HG02588 (cell line): ENCODE data around the gene CMTM3.
"Not testable (repeated sequence)": the region's sequence is repeated elsewhere in the genome, so short reads cannot be mapped to it uniquely, and the experiment has no call there.

Source experiments
- ATAC-seq: cut with Tn5 transposase; IDR thresholded peaks from one replicate; pipeline ENCODE4 v1.9.1; 2021; ENCODE audit warnings: mild to moderate bottlenecking, moderate library complexity; ENCODE audit not compliant: unreplicated experiment

CMTM3 gene

GRCh38 chr16:66581246-66581952 lies 23.1 kb upstream of the CMTM3 start:
- no peak for ATAC-seq

DNA sequence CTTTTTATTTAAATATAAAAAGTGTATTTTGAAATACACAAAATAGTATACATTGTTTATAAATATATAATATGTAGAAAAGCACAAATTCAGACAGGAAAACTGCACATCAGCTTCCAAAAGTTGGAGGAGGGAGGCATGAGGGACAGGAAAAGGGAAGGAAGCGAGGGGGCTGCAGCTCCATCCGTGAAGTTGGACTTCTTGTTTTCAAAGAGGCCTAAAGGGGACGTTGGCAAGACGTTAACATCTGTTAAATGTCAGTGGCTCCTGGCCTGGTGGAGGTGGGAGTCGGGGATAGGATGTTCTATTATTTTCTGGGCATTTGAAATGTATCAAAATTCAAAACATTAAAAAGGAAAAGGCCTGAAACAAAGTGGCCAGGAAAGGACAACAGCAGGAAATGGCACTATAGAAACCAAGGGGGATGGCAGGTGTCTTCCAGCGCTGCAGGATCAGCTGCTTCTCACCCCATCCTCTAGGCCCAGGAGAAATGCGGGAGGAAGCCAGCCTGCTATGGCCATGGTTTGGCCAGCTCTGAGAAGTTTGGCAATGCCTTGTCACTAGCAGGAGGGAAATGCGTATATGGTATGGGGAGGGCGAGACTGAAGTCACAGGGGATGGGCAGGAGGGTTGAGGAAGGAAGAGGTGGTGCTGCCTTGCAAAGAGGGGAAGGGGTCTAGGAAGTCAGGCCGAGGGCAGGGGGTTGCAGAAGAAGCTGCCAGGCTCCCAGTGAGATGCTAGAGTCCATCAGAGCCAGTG lies 18.8 kb upstream of the CMTM3 start:
- no peak for ATAC-seq

GRCh38 chr16:66587881-66588600 lies 16.5 kb upstream of the CMTM3 start:
- ATAC-seq = no peak

- ATAC-seq = no peak
Observed at GRCh38 chr16:66588981-66589713, 15.4 kb upstream of the CMTM3 start.

DNA sequence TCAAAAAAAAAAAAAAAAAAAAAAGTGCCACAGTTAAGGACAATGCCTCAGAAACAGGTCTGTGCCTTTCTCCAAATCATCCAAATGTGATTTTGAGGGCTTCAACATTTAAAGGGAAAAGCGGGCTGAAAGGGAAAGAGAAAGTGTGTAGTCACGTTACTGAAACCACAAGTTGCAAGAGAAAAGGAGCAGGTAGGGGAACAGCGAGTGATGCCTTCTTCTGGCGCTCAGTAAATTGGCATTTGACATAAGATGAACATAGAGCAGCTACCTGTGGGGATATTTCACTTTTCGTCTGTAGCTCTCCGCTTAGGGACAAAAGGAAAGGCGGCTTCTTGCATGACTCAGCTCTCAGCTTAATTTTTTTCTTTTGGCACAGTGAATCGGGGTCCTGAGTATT lies 14.2 kb upstream of the CMTM3 start:
- ATAC-seq = no peak

- no peak for ATAC-seq
Observed at GRCh38 chr16:66591018-66591417, 13.5 kb upstream of the CMTM3 start.

- ATAC-seq = no peak
Observed at GRCh38 chr16:66592241-66592640, 12.3 kb upstream of the CMTM3 start.

GRCh38 chr16:66592814-66593213 lies 11.7 kb upstream of the CMTM3 start:
- no peak for ATAC-seq

DNA sequence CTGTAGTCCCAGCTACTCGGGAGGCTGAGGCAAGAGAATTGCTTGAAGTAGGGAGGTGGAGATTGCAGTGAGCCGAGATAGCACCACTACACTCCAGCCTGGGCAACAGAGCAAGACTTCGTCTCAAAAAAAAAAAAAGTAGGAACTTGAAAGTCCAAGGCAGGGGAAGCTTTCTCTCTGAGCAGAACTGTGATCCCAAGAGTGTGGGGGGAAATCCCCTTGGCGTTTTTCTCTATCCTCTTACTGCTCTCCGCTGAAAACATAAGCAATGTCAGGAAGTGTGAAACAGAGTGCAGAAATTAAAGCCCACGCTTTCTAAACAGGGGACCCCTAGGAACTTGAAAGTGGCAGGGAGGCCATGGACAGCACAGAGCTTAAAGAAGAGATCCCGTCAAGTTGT lies 9.8 kb upstream of the CMTM3 start:
- no peak for ATAC-seq

DNA sequence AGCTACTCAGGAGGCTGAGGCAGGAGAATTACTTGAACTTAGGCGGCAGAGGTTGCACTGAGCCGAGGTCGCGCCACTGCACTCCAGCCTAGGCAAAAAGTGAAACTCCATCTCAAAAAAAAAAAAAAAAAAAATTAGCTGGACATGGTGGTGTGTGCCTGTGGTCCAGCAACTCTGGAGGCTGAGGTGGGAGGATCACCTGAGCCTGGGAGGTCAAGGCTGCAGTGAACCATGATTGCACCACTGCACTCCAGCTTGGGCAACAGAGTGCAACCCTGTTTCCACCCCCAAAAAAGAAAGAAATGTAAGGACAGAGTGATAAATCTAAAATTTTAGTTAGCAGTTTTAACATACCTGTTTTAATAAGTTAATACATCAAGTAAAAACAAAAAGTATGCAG lies 7.9 kb upstream of the CMTM3 start:
- ATAC-seq = not testable (repeated sequence)

GRCh38 chr16:66596986-66597848 lies 7.3 kb upstream of the CMTM3 start:
- ATAC-seq = no peak

GRCh38 chr16:66598111-66598510 lies 6.4 kb upstream of the CMTM3 start:
- ATAC-seq = no peak

DNA sequence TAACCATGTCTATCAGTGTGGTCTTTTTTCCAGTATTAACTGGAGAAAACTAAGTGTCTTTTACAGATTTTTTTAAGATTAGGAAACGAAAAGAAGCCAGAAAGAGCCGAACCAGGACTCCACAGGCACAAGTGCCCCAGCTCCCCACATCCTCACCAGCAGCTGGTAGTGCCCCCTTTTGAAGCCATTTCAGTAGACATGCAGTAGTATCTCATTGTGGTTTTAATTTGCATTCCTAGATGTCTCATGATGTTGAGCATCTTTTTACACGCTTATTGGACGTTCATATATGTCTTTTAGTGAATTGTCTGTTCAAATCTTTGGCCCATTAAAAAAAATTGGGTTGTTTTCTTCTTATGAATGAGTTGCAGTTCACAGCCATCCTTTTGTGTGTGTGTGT lies 4.8 kb upstream of the CMTM3 start:
- ATAC-seq = no peak

DNA sequence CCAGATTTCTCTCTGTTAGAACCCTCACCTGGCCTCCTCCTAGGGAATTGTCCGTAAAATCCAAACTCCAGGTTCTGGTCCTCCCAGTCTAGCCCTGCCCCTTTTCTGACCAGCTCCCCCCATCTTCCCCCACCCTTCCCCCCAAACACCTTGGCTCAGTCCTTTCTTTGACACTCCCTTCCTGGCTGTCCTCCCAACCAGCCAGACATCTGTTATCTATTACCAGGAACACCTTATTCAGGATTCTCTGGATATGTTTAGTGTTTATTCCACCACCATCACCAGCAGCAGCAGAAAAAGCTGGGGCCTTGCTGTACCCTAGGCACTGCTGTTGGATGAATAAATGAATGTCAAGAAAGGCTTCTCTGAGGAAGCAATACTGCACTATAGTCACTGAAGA lies 4.0 kb upstream of the CMTM3 start:
- ATAC-seq = no peak

DNA sequence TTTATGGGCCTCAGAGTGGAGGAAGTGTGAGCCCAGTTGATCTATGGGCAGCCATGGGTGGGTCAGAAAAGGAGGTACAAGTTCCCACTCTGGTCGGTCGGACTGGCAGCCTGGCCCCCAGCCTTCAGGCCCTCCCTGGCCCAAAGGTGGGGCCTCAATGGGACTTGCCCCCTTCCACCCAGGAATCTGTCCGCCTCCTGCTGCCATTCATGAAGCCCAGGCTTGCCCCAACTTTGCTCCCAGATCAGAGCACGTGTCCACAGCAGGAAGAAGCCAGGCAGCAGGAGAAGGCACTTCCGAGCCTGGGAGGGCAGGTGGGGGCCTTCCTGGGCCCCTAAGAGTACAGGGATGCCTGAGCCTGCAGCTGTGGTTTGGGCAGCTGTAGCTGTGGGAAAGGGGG lies 3.0 kb upstream of the CMTM3 start:
- ATAC-seq = no peak

GRCh38 chr16:66603537-66604375 lies 748 bp upstream of the CMTM3 start:
- no peak for ATAC-seq

DNA sequence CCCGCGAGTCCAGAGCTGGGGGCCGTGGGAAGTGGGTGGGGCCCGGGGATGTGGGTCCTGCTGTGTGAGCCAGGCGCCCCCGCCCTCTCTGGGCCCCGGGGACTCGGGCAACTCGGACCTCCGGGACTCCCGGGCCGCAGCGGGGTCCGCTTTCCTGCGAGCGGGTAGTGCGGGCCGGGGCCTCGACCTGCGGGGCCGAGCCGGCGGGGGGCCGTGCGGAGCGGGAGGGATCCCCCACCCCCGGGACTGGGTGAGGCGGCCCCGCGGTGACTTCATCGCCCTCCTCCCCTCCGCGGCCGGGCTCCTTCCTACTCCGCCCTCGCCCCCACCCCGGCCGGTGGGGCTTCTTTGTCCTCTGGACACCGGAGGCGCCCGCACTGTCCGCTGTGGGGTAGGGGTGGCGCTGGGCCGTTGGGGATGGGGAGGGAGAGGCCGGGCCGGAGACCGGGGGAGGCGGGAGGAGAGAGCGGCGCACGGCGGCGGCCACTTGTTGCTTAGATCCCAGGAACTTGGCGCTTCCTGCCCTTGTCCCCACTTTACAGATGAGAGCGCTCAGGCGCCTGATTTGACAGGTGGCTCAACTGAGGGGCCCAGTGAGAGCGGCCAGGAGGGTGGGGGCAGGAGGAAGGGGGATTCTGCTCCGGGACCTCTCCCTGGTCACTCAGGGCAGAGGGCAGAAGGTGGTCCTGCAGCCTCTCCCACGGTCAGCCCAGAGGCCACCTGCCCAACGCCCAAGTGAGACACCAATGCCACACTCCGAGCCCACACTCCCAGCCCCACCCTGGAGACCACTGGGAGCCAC lies 874 bp downstream of the CMTM3 start:
- peak; percentile 9 for ATAC-seq

GRCh38 chr16:66605979-66606751 lies 1.7 kb downstream of the CMTM3 start:
- ATAC-seq = peak; percentile 47
